HG02938 (cell line): Measurements from ENCODE around the gene CFAP299.

Source experiments
- ATAC-seq: cut with Tn5 transposase; IDR thresholded peaks from one replicate; pipeline ENCODE4 v1.9.1; 2021; ENCODE audit warnings: mild to moderate bottlenecking, moderate library complexity; ENCODE audit not compliant: unreplicated experiment

CFAP299 gene

GRCh38 chr4:80909938-80910337, 574.4 kb downstream of the CFAP299 start:
- no peak for ATAC-seq

- peak; percentile 64 for ATAC-seq
Measured at GRCh38 chr4:80911458-80911857, 575.9 kb downstream of the CFAP299 start.

GRCh38 chr4:80912350-80912749, 576.8 kb downstream of the CFAP299 start:
- no peak for ATAC-seq

GRCh38 chr4:80913381-80913780, 577.9 kb downstream of the CFAP299 start:
- ATAC-seq: peak; percentile 88

GRCh38 chr4:80916770-80917169, 581.2 kb downstream of the CFAP299 start:
- ATAC-seq: no peak

GRCh38 chr4:80918004-80918403, 582.5 kb downstream of the CFAP299 start:
- ATAC-seq: no peak

- no peak for ATAC-seq
Measured at GRCh38 chr4:80921441-80921840, 585.9 kb downstream of the CFAP299 start.

- no peak for ATAC-seq
Measured at GRCh38 chr4:80922941-80923340, 587.4 kb downstream of the CFAP299 start.

- no peak for ATAC-seq
Measured at GRCh38 chr4:80925293-80925692, 589.8 kb downstream of the CFAP299 start.

GRCh38 chr4:80926446-80926845, 590.9 kb downstream of the CFAP299 start:
- ATAC-seq: no peak

GRCh38 chr4:80926891-80927290, 591.4 kb downstream of the CFAP299 start:
- ATAC-seq: no peak

GRCh38 chr4:80927420-80927819, 591.9 kb downstream of the CFAP299 start:
- ATAC-seq: no peak

- no peak for ATAC-seq
Measured at GRCh38 chr4:80931631-80932081, 596.1 kb downstream of the CFAP299 start.

- ATAC-seq: no peak
Measured at GRCh38 chr4:80948141-80948540, 612.6 kb downstream of the CFAP299 start.

- peak; percentile 68 for ATAC-seq
Measured at GRCh38 chr4:80948995-80949394, 613.5 kb downstream of the CFAP299 start.

- no peak for ATAC-seq
Measured at GRCh38 chr4:80956421-80956820, 620.9 kb downstream of the CFAP299 start.

GRCh38 chr4:80963051-80963450, 627.5 kb downstream of the CFAP299 start:
- ATAC-seq: no peak

GRCh38 chr4:80967346-80967745, 631.8 kb downstream of the CFAP299 start:
- ATAC-seq: no peak

- no peak for ATAC-seq
Measured at GRCh38 chr4:80980239-80980638, 644.7 kb downstream of the CFAP299 start.

GRCh38 chr4:80986011-80986410, 650.5 kb downstream of the CFAP299 start:
- no peak for ATAC-seq

GRCh38 chr4:80989921-80990544, 654.5 kb downstream of the CFAP299 start:
- ATAC-seq: peak; percentile 65

GRCh38 chr4:80990851-80991250, 655.3 kb downstream of the CFAP299 start:
- no peak for ATAC-seq

- ATAC-seq: no peak
Measured at GRCh38 chr4:80999943-81000342, 664.4 kb downstream of the CFAP299 start.
